Measurements from ENCODE around the gene SMARCC2. TPM values are rescaled to one million over a fixed set of nuclear protein-coding genes. Genes with fewer than 3 reads are reported as not detected.
A peak's percentile ranks its signal among the peaks of the same experiment; 100 is the strongest.

The SMARCC2 gene
- total and polyA plus RNA-seq, 9 of the 15 experiments (the other 6 are each of a cell fraction or from before 2014, with no cell fraction given): 11.9 to 86.0 (median 36.6) TPM

DNA sequence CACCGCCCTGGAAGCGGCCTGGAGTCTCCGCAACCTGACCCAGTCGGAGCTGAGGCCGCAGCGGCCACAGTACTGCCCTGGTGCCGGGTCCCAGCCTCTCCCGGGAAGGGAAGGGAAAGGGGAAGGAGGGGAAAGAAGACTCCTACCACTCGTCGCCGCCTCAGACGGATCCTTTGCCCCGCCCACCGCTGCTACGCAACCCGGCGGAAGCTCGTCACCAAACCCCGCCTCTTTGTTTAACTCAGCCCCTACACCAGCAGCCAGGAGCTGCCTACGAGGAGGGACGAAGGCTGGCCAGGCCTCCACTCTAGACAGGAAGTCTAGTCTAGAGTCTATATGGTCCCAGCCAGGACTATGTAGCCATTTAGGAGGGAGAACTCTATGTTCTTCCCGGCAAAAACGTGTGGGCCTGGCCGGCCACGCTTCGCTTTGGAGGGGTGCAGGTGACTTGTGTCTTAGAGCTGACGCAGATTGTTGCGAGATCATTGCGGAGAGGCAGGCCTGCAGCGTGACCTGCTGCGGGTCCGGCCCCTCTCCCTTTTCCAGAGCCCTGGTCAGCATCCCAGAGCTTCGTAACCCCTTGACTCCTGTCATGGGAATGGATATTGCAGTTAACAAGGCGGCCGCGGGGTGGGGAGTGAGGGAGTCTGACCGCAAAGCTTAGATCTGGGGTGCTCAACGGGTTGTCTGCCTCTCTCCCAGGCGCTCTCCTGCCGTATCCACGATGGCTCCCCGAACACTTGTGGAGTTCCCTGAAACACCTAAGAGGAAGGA lies 32.7 kb upstream of the SMARCC2 start, which contains the start of gene RNF41 (continued):
- no peak for TF ChIP-seq ZNF444 (CRISPR knock-in tag; IDR thresholded peaks at IDR 0.05)
- TF ChIP-seq ZC3H11A (IDR thresholded peaks at IDR 0.05; ENCODE audit: low read depth, low read length): no peak
- no peak for TF ChIP-seq ZNF551 (CRISPR knock-in tag; IDR thresholded peaks at IDR 0.05)
- no peak for TF ChIP-seq STAT5B (CRISPR knock-in tag; IDR thresholded peaks at IDR 0.05)
- TF ChIP-seq, protein P1, sequence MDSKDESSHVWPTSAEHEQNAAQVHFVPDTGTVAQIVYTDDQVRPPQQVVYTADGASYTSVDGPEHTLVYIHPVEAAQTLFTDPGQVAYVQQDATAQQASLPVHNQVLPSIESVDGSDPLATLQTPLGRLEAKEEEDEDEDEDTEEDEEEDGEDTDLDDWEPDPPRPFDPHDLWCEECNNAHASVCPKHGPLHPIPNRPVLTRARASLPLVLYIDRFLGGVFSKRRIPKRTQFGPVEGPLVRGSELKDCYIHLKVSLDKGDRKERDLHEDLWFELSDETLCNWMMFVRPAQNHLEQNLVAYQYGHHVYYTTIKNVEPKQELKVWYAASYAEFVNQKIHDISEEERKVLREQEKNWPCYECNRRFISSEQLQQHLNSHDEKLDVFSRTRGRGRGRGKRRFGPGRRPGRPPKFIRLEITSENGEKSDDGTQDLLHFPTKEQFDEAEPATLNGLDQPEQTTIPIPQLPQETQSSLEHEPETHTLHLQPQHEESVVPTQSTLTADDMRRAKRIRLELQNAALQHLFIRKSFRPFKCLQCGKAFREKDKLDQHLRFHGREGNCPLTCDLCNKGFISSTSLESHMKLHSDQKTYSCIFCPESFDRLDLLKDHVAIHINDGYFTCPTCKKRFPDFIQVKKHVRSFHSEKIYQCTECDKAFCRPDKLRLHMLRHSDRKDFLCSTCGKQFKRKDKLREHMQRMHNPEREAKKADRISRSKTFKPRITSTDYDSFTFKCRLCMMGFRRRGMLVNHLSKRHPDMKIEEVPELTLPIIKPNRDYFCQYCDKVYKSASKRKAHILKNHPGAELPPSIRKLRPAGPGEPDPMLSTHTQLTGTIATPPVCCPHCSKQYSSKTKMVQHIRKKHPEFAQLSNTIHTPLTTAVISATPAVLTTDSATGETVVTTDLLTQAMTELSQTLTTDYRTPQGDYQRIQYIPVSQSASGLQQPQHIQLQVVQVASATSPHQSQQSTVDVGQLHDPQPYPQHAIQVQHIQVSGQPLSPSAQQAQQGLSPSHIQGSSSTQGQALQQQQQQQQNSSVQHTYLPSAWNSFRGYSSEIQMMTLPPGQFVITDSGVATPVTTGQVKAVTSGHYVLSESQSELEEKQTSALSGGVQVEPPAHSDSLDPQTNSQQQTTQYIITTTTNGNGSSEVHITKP (IDR thresholded peaks at IDR 0.05; ENCODE audit: partially characterized antibody): peak; percentile 84
- peak; percentile 73; the same call in 1 of the 2 replicates for TF ChIP-seq FOXK1 (CRISPR knock-in tag; IDR thresholded peaks at IDR 0.05; ENCODE audit: borderline replicate concordance)
- TF ChIP-seq CUX1 (CRISPR knock-in tag; IDR thresholded peaks at IDR 0.05): no peak
- TF ChIP-seq NUFIP1 (IDR thresholded peaks at IDR 0.05; ENCODE audit: partially characterized antibody): no peak
- peak; percentile 69 for TF ChIP-seq TBP (optimal IDR thresholded peaks at IDR 0.05; ENCODE audit: low read depth, low read length)
- TF ChIP-seq, protein P2, sequence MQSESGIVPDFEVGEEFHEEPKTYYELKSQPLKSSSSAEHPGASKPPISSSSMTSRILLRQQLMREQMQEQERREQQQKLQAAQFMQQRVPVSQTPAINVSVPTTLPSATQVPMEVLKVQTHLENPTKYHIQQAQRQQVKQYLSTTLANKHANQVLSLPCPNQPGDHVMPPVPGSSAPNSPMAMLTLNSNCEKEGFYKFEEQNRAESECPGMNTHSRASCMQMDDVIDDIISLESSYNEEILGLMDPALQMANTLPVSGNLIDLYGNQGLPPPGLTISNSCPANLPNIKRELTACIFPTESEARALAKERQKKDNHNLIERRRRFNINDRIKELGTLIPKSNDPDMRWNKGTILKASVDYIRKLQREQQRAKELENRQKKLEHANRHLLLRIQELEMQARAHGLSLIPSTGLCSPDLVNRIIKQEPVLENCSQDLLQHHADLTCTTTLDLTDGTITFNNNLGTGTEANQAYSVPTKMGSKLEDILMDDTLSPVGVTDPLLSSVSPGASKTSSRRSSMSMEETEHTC (IDR thresholded peaks at IDR 0.05): peak; percentile 55; the same call in 1 of the 2 replicates
- 0 out of 2 replicates have a peak, but pooled peaks have one; percentile 40 for TF ChIP-seq GTF2F1 (IDR thresholded peaks at IDR 0.05; ENCODE audit: low read depth, low read length)
- TF ChIP-seq BACH1 (tag; IDR thresholded peaks at IDR 0.05): no peak; the same call in 1 of the 2 replicates
- TF ChIP-seq, protein P3, sequence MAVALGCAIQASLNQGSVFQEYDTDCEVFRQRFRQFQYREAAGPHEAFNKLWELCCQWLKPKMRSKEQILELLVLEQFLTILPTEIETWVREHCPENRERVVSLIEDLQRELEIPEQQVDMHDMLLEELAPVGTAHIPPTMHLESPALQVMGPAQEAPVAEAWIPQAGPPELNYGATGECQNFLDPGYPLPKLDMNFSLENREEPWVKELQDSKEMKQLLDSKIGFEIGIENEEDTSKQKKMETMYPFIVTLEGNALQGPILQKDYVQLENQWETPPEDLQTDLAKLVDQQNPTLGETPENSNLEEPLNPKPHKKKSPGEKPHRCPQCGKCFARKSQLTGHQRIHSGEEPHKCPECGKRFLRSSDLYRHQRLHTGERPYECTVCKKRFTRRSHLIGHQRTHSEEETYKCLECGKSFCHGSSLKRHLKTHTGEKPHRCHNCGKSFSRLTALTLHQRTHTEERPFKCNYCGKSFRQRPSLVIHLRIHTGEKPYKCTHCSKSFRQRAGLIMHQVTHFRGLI (CRISPR knock-in tag; IDR thresholded peaks at IDR 0.05): no peak
- TF ChIP-seq BHLHE40 (IDR thresholded peaks at IDR 0.05; ENCODE audit: low read length): peak; percentile 50
- peak; percentile 40; the same call in 1 of the 2 replicates for TF ChIP-seq SOX6 (IDR thresholded peaks at IDR 0.05)

Measured in K562 (cell line).